GM12892 (cell line): ENCODE measurements around the gene TRAF7.
A peak's percentile ranks its signal among the peaks of the same experiment; 100 is the strongest.

Experiments used
- DNase-seq: peaks from one replicate; pipeline ENCODE4 v3.0.0; 2011; ENCODE audit not compliant: insufficient read length
- FAIRE-seq: peaks from 2 replicates; lab custom pipeline; 2011; peaks lifted over from hg19 to GRCh38; lab: Jason Lieb, UNC
- POLR2A ChIP-seq: IDR thresholded peaks from 2 replicates; pipeline ENCODE4 v1.6.1; 2011; ENCODE audit warnings: low read depth, low read length, control low read depth
- POLR2AphosphoS5 ChIP-seq: IDR thresholded peaks from 2 replicates; pipeline ENCODE4 v1.6.1; 2011; ENCODE audit warnings: low read depth, low read length, control low read depth
- TAF1 ChIP-seq: IDR thresholded peaks from 2 replicates; pipeline ENCODE4 v1.6.1; 2011; ENCODE audit warnings: low read depth, mild to moderate bottlenecking, control low read depth, low read length, borderline replicate concordance

Gene TRAF7

GRCh38 chr16:2208772-2209171 lies 53.2 kb downstream of the TRAF7 start:
- no peak for FAIRE-seq
- no peak for DNase-seq
- TF ChIP-seq POLR2A (no peak), POLR2AphosphoS5 (no peak), TAF1 (no peak)

DNA sequence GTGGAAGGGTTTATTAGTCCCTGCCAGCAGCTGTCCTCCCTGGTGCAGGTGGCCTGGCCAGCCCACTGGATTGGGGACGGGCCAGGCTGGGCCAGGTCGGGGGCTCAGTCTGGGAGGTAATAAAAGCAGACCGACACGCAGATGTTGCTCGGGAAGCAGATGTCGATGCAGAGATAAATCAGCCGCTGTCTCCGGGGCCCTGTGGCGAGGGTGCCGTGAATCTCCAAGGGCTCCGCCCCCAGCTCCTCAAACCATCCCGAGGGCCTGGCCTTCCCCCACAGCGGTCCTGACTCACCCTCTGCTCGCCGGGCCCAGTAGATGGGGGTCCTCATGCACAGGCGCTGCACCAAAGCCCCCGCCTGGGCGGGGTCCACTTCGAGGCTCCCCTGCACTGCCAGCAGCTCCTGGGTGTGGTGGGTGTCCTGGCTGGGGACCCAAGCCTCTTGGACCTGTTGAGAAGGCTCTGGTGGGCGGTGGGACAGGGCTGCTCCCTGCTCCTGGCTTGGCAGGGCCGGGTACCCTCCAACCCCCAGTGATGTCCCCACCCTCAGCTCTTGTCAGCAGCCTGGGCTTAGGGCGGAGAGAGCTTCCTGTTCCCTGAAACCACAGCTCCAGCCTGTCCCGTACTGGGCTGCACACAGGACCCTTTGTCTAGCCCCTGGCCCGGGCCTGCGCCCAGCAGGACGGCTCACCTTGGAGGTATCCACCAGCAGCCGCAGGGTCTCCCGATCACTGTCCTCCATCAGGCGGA lies 53.9 kb downstream of the TRAF7 start:
- FAIRE-seq: no peak
- TF ChIP-seq TAF1 (no peak), POLR2A (no peak), POLR2AphosphoS5 (no peak)
- no peak for DNase-seq

- FAIRE-seq (no peak), DNase-seq (no peak)
- TF ChIP-seq POLR2AphosphoS5: no peak
- no peak for TF ChIP-seq POLR2A
- no peak for TF ChIP-seq TAF1
Measured at GRCh38 chr16:2210009-2210332, 54.4 kb downstream of the TRAF7 start.

DNA sequence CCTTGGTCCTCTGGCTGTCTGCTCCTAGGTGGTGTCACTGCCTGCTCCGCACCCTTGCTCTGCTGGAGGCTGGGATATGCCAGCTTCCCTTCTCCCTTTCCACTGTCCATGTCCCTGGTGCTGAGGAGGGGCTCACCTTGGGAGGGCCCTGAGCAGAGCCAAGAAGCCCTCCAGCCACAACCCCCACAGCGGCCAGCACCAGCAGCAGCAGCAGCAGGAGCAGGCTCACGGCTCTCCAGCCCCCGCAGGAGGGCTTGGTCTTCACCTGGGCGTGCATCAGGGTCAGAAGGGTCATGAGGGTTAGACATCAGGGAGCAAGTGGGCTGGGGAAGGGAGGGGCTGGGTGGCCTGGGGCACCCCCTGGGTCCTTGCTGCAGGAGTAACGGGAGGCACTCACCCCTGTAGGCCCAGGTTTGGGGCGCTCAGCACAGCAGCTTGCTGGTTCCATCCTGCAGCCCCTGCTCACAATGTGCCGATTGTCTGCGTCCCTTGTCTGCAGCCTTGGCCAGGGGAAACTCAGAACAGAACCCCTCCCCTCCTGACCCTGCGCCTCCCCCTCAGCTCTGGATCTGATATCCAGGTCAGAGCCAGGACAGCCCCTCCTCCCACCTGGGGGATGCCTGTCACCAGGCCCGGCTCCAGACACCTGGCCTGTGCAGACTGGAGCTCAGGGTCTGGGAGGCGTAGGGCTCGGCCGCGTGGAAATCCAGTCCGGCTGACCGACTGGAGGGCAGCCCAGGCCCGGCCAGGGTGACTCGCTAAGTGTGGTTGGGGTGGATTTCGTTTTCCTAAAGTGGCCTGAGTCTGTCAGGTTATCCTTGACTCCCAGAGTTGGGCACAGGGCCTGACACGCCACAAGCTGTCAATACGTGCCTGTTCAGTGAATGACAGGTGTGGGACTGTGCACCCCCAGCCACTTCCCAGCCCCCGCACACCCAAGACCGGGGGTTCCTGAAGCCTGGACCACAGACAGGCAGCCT lies 55.1 kb downstream of the TRAF7 start, which contains the start of gene BRICD5:
Gene BRICD5, minus strand, starts transcription at position 478 of the 980 bp plus-strand sequence. Its CDS starts 30 bp downstream, at position 448.
- no peak for FAIRE-seq
- TF ChIP-seq TAF1 (no peak), POLR2A (peak; percentile 13; the same call in 1 of the 2 replicates), POLR2AphosphoS5 (peak; percentile 11; the same call in 1 of the 2 replicates)
- DNase-seq: no peak

DNA sequence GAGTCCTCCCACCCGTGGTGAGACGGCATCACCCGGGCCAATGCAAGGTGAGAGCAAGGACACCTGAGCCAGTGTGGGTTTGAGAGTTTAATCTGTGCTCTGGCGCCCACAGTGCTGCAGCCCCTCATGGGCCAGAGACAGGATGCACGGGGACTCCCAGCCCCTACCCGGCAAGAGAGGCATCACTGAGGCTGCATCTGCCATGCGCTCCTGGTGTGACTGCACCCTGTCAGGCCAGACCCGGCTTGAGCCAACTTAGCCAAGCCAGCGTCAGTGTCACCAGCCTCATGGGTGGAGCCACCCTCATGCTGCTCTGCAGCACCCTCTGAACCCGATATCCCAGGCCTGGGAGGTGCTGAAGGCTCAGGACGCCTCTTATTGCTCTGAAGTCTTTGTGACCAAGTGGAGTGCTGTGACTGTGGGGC lies 56.4 kb downstream of the TRAF7 start:
- no peak for DNase-seq

DNA sequence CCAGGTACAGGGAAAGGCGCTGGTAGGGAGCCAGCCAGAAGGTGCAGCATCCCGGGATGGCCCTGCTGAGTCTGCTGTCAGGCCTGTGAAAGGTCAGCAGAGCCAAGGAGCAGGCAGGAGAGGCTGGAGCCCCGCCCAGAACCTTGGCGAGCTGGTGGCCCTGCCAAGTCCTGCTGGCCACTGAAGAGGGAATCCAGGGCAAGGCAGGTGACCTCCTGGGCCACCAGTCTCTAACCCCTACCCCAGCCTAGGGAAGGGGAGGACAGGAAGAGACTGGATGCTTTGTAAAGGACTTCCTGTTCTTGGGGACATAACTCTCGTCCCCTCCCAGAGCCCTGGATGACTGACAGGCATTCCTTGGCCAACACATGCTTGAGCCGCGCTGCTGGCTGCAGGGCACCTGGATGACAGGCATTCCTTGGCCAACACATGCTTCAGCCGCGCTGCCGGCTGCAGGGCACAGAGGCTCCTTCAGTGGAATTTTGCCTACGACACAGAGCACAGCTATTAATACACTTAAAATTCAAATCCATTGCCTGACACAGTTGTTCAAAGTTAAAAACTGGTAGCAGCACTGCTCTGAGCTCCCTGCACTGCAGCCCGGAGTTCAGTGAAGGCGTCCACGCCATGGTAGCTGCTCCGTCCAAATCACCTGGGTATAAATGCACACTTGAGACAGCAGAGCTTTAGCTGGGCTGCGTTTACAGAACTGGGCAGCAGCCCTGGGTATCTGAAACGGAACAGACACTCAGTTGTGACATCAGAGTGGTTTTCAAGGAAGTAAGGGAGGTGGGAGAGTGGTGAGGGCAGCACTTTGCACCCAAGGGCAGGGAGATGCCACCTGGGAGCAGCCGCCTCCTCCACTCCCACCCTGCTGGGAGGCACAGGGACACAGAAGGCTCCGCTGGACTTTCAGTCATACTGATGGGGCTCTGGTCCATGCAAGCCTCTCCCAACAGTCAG lies 57.1 kb downstream of the TRAF7 start:
- FAIRE-seq: no peak
- DNase-seq: no peak
- TF ChIP-seq TAF1 (no peak), POLR2AphosphoS5 (no peak), POLR2A (peak; percentile 38)

More for the DNA sequence above, 56.4 kb downstream of the TRAF7 start:
- TF ChIP-seq POLR2A: no peak
- TF ChIP-seq POLR2AphosphoS5: no peak
- no peak for TF ChIP-seq TAF1
- FAIRE-seq: no peak

GRCh38 chr16:2213817-2214718 lies 58.5 kb downstream of the TRAF7 start:
- DNase-seq (no peak), FAIRE-seq (no peak)
- no peak; the same call in 1 of the 2 replicates for TF ChIP-seq POLR2A
- TF ChIP-seq POLR2AphosphoS5: no peak; the same call in 1 of the 2 replicates
- TF ChIP-seq TAF1: no peak

DNA sequence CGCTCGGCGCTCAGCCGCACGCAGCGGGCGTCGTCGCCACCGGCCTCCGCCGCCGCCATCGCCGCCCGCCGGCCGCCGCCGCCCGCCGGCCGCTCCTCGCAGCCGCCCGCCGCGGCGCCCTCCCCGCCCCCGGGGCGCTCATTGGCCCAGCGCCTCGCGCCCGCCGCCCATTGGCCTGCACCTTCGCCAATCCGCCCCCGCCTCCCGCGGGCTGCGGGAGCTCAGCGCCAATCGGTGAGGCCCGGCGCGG lies 59.1 kb downstream of the TRAF7 start, which contains the start of gene PGP:
Gene PGP, minus strand, starts transcription at position 122 of the 250 bp plus-strand sequence. Its CDS starts 63 bp downstream, at position 59.
- FAIRE-seq (peak; percentile 97), DNase-seq (no peak)
- TF ChIP-seq TAF1 (no peak), POLR2A (no peak), POLR2AphosphoS5 (no peak)

DNA sequence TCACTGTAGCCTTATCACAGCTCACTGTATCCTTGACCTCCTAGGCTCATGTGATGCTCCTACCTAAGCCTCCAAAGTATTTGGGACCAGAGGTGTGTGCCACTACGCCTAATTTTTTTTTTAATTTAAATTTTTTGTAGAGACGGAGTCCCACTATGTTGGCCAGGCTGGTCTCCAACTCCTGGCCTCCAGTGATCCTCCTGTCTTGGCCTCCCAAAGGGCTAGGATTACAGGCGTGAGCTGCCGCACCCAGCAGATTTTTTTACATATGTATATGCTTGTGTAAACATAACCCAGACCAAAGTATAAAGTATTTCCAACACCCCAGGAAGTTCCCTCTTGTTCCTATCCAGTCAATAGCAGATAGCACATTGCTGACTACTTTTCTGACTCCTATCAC lies 60.7 kb downstream of the TRAF7 start:
- FAIRE-seq (no peak), DNase-seq (no peak)
- TF ChIP-seq POLR2AphosphoS5: no peak
- TF ChIP-seq POLR2A: no peak
- no peak for TF ChIP-seq TAF1
